Measurements from ENCODE around the gene OTOGL. TPM values are rescaled to one million over a fixed set of nuclear protein-coding genes. Genes with fewer than 3 reads are reported as not detected.

The OTOGL gene
- total RNA-seq, 1 donor from 2014 or later = 0.09 TPM

GRCh38 chr12:80262771-80263170 lies 163.4 kb downstream of the OTOGL start:
- Histone ChIP-seq H3K36me3 (no peaks in the 10 kb centered on the region), H3K9me3 (no peaks in the 10 kb centered on the region), H3K27me3 (peaks cover 3% of the 10 kb centered on the region), H3K4me3 (no peak overlapping the region), H3K27ac (no peak overlapping the region), H3K4me1 (no peaks in the 10 kb centered on the region)
- DNase-seq (no peak), ATAC-seq (no peak)
- intact Hi-C loops (cut with DNase I) = no loop called here
- TF ChIP-seq CTCF (IDR thresholded peaks at IDR 0.05) = no peak

DNA sequence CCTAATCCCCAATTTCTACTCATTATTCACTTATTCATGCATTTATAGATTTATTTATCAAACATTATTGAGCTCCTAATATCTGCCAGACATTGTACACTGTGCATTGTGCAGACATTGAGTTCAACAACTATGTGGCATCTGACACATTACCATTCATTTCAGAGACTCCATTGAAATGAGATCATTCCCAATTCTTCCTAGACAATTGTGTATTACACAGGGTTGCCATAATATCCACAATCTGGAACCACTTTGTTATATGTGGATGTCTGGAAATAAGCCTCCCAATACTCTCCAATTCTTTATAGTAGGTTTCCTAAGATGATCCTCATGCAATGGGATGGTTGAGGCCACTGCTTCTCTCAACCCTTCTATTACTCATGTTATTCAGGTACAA lies 165.0 kb downstream of the OTOGL start:
- Histone ChIP-seq H3K36me3 (no peaks in the 10 kb centered on the region), H3K27ac (no peak overlapping the region), H3K4me1 (no peaks in the 10 kb centered on the region), H3K4me3 (no peak overlapping the region), H3K27me3 (peaks cover 3% of the 10 kb centered on the region), H3K9me3 (no peaks in the 10 kb centered on the region)
- DNase-seq = no peak
- intact Hi-C loops (cut with DNase I) = no loop called here
- no peak for TF ChIP-seq CTCF (IDR thresholded peaks at IDR 0.05)
- ATAC-seq = no peak

- ATAC-seq = no peak
Measured at GRCh38 chr12:80264891-80265290, 165.6 kb downstream of the OTOGL start.

GRCh38 chr12:80268924-80269749 lies 169.8 kb downstream of the OTOGL start:
- TF ChIP-seq CTCF (IDR thresholded peaks at IDR 0.05) = no peak
- Histone ChIP-seq H3K27me3 (peaks cover 3% of the 10 kb centered on the region), H3K9me3 (no peaks in the 10 kb centered on the region), H3K36me3 (no peaks in the 10 kb centered on the region), H3K27ac (no peak overlapping the region), H3K4me3 (no peak overlapping the region), H3K4me1 (peaks cover 3% of the 10 kb centered on the region)
- no peak for ATAC-seq
- no peak for DNase-seq
- intact Hi-C loops (cut with DNase I) = no loop called here

More at GRCh38 chr12:80264891-80265290, 165.6 kb downstream of the OTOGL start:
- Histone ChIP-seq H3K4me3 (no peak overlapping the region), H3K9me3 (no peaks in the 10 kb centered on the region), H3K27me3 (peaks cover 3% of the 10 kb centered on the region), H3K4me1 (peaks cover 3% of the 10 kb centered on the region), H3K36me3 (no peaks in the 10 kb centered on the region), H3K27ac (no peak overlapping the region)
- DNase-seq = no peak
- intact Hi-C loops (cut with DNase I) = no loop called here
- TF ChIP-seq CTCF (IDR thresholded peaks at IDR 0.05) = no peak

GRCh38 chr12:80269803-80270552 lies 170.6 kb downstream of the OTOGL start:
- peak; percentile 61 for ATAC-seq
- no peak for DNase-seq
- H3K4me3 ChIP-seq = no peak overlapping the region
- peaks cover 3% of the 10 kb centered on the region for H3K4me1 ChIP-seq
- TF ChIP-seq CTCF (IDR thresholded peaks at IDR 0.05) = peak; percentile 76
- intact Hi-C loops (cut with DNase I) = no loop called here
- H3K36me3 ChIP-seq = no peaks in the 10 kb centered on the region
- H3K27ac ChIP-seq = no peak overlapping the region
- no peaks in the 10 kb centered on the region for H3K9me3 ChIP-seq
- H3K27me3 ChIP-seq = peaks cover 3% of the 10 kb centered on the region
